GM21367 (cell line): ENCODE measurements around the gene ZNF488.
A peak's percentile ranks its signal among the peaks of the same experiment; 100 is the strongest.
"Not testable (repeated sequence)": the region's sequence is repeated elsewhere in the genome, so short reads cannot be mapped to it uniquely, and the experiment has no call there.

Experiments
- ATAC-seq: cut with Tn5 transposase; IDR thresholded peaks from one replicate; pipeline ENCODE4 v1.9.1; 2021; ENCODE audit not compliant: unreplicated experiment

Gene ZNF488

DNA sequence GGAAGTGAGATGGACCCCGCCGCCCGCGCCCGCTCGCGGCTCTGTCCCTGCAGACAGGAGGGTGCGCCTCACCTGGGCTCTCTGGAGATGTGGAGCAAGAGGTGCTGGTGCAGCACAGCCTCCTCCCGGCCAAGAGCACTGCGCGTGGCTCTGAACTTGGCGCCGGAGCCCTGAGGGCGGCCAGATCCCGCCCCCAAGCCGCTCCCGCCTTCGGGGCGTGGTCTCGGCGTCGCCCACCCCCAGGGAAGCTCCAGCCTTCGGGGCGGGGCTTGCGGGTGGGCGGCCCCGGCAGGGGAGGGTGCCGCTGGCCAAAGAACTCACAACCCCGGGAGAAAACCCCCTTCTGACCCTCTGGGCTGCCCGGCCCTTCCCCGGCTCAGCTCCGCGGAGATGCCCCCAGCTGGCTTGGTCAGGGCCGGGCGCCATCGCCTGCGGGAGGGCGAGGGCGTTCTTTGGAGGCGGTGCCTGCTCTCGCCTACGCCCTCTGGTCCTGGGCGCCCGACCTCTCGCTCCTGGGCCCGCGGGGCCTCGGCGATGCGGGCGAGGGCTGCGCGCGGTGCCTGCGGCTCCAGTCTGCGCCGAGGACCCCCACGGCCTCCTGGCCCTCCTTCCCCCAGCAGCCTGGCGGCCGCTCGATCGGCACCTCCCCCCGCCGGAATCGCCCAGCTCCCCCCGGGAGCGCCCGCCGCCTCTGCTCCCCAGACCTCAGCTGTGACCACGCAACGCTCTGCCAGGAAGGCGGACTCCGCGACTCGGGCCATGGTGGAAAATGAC is at the start of gene ZNF488:
TSS of gene ZNF488 (minus strand) at position 146 of the 774 bp plus-strand sequence. CDS start 15,464 bp downstream, outside the sequence.
- peak; percentile 89 for ATAC-seq

GRCh38 chr10:47425813-47426419 is 41.8 kb upstream of the ZNF488 start:
- ATAC-seq = no peak

DNA sequence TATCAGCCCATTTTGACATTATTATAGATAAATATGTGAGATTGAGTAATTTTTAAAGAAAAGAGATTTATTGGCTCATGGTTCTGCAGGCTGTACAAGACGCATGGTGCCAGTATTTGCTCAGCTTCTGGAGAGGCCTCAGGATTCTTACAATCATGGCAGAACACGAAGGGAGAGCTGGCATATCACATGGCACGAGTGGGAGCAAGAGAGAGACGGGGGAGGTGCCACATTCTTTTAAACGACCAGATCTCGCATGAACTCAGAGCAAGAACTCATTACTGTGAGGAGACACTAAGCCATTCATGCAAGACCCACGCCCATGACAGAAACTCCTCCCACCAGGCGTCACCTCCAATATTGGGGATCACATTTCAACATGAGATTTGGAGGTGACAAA is 40.1 kb upstream of the ZNF488 start:
- ATAC-seq = no peak

DNA sequence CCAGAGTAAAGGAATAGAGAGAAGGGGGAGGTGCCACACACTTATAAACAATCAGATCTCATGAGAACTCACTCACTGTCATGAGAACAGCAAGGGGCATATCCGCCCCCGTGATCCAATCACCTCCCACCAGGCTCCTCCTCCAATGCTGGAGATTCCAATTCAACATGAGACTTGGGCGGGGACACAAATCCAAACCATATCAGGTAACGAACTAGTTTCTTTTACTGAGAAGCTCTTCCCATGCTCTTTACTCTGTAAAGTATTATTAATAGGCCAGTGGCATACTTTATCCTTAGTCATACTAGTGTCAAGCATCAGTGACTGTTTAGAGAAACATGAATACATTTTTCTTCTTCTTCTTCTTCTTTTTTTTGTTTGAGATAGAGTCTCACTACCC is 39.4 kb upstream of the ZNF488 start:
- no peak for ATAC-seq

DNA sequence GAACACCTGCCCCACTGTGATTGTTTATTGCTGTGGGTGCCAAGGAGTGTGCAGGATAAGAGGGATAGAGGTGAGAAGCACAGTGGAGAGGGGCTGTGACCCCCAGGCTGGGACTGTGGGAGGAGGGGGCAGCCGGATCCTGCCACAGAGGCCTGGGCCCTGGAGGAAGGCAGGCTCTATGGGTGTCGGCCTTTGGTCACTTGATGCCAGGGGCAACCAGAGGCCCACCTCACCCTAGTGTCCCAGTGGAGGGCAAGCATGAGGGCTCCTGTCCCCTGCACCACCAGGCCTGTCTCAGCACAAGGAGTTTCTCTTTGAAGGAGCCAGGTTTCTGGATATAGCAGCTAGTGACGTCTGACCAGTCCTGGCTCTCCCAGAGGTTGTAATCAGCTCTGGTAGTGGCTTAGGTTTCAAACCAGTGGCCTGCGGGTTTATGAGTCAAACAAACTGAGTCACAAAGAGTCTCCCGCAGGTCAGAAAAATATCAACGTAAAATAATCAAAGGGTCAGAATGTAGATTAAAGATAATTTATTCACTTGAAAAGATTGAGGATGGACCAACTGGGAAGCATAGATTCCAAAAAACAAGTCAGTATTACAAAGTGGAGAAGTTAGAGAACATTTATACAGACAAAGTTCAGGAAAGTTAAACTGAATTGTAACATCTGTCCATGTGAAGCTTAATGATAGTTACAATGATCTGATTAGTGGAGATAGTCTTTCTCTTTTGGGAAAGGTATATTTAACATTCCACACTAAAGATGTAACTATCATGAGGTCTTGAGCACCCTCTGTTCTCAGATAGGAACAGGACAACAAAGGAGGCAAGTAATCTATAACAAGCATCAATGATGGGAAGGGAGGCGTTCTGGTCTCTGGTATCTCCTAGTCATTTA is 37.2 kb upstream of the ZNF488 start:
- no peak for ATAC-seq

DNA sequence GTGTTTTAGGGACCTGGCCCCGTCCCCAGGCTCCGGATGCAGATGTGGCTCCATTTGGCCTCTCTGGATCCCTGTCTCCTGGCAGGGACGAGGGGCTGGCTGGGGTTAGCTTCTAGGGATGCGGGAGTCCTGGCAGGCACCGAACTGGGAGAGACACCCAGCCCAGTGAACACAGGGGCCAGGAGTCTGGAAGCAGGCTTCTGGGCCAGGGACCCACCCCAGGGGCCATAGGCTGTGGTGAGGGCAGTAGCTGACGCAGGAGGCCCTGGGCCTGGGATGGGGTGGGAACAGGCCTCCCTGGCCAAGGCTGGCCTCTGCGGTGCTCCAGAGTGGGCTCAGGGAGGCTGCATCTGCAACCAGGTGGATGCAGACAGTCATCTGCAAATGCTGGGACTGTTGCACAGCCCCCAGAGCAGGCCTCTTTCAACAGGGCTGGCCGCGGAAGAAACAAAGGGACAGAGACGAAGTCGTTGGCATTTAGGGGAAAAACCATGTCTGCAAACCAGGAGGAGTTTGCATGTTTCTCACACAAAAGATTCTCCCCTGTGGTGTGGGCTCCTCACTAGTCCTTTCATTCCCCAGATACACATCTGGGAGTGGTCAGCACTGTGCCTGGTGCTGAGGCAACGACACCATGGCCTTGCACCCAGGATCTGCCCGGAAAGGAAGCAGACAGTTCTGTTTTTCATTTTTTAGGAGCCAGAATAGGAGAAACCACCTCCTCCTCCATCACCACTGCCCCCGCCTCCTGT is 36.4 kb upstream of the ZNF488 start:
- ATAC-seq = no peak

GRCh38 chr10:47419421-47419820 is 35.3 kb upstream of the ZNF488 start:
- ATAC-seq = no peak

DNA sequence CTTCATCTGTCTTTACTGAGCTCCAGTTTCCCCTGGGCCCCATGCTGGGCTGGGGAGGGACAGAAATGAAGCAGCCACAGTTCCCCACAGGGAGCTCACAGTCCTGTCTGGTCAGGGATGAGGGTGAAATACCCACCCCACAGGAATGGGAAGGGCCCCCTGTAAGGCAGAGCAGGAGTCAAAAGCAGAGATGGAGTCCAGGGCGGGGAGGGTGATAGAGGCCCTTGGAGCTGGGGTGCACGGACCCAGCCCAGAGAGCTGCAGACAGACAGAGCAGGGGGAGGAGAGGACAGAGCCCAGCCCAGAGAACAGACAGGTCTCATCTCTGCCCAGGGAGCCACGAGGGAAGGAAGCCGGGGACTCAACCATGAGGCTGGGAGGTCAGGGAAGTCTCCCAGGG is 34.9 kb upstream of the ZNF488 start:
- ATAC-seq = no peak

DNA sequence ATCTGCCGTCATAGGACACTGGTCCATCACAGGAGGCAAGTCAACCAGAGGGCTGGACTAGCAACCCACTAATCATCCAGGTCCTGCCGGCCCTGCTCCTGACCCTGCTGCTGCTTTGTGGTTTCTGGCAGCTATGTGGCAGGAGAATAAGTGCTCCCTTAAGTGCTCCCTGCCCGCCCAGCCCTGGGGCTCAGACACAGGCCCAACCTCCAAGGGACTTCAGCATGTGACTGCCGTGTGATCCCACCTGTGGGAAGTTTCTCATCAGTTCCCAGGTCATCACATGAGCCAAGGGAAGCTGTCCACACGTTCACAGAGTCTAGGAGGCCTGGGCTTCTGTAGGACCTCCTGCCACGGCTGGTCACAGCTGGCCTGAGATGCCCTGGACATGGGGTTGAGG is 34.2 kb upstream of the ZNF488 start:
- no peak for ATAC-seq

DNA sequence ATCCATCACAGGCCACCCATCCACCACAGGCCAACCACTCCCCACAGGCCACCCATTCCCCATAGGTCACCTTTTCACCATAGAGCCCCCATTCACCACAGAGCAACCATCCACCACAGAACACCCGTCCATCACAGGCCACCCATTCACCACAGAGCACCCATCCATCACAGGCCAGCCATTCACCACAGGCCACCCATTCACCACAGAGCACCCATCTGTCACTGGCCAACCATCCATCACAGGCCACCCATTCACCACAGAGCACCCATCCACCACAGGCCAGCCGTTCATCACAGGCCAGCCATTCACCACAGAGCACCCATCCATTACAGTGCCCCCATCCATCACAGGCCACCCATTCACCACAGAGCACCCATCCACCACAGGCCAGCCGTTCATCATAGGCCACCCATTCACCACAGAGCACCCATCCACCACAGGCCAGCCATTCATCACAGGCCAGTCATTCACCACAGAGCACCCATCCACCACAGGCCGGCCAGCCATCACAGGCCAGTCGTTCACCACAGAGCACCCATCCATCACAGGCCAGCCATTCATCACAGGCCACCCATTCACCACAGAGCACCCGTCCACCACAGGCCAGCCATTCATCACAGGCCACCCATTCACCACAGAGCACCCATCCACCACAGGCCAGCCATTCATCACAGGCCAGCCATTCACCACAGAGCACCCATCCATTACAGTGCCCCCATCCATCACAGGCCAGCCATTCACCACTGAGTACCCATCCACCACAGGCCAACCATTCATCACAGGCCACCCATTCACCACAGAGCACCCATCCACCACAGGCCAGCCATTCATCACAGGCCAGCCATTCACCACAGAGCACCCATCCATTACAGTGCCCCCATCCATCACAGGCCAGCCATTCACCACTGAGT is 32.5 kb upstream of the ZNF488 start:
- not testable (repeated sequence) for ATAC-seq

DNA sequence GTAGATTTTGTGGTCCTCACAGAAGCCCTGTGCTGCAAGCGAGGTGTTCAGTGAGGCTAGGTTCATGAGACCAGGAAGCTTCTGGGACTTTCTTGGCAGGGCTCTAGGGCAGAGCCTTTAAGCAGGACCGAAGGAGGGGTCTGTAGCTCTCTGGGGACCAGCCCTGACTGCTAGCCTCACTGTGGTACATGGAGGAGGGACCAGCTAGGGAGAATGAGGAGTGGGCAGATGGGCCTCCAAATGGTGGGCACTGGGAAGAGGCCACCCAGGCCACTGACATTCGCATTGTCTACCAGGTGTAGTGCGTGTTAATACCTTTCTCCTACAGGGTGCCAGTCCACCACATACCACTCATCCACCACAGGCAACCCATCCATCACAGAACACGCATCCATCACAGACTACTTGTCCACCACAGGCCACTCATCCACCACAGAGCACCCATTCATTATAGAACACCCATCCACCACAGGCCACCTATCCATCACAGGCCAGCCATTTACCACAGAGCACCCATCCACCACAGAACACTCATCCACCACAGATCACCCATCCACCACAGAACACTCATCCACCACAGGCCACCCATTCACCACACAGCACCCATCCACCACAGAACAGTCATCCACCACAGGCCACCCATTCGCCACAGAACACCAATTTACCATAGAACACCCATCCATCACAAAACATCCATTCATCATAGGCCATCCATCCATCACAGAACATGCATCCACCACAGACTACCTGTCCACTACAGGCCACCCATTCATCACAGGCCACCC is 31.6 kb upstream of the ZNF488 start:
- ATAC-seq = no peak

GRCh38 chr10:47414752-47415519 is 30.8 kb upstream of the ZNF488 start:
- no peak for ATAC-seq

DNA sequence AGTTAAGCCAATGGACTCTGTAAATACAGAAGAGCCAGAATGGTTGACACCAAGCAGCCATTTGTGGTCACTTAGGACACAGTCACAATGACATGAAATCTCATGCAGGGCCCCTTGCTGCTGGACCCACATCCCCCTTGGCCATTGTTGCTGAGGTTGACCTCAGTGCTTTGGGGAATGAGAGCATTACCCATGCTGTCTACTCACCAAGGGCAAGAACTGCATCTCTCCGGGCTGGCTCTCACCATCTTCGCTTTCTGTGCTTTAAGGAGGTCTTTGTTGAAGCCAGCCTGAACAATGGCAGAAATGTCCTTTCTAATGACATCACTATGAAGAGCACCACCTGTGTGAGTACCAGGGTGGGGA is 30.1 kb upstream of the ZNF488 start:
- ATAC-seq = no peak

DNA sequence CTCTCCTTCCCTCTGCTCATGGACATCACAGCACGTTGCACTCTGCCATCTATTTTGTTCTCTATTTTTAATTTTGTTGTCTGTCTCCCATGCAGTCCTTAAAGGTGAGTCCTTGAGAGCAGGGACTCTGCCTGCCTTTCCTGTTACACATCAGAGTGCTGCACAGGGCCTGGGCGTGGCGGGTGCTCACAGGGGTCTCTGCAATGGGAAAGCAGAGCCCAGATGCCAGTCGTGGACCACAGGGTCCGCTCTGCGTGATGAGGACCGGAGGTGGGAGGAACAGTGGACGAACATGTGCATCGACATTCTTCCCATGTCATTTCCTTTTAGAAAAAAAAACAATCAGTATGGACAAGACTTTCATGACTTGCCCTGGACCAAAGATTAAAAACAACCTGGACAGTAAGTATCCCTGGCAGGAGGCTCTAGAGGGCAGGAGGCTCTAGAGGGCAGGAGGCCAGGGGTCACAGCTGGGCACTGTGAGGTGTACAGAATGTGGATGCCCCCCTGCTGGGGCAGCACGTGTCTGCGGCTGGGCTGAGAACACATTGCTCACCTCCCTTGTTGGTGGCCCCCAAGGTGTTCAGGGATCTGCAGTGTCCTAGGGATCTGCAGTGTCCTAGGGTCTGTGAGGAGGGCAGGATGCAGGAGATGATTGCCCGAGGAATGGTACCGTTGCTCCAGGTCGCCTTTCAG is 29.6 kb upstream of the ZNF488 start:
- no peak for ATAC-seq

DNA sequence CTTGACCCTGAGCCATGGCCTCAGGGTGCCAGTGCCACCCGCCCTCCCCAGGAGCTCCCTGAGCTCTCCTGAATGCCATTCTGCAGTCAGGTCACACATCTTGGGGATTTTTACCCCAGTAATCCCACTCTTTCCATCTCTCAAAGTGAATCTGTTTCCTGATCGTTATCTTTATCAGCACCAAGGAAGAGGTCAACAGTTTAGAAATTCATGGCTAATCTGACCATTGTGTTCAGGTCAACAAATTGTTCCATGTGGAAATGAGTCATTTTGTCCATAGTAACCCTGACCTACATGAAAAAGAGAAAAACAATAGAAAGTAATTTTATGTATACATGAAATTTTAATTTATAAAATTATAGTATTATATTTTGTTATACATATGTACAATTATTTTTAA is 28.8 kb upstream of the ZNF488 start:
- no peak for ATAC-seq

- no peak for ATAC-seq
Observed at GRCh38 chr10:47412177-47412730, 28.2 kb upstream of the ZNF488 start.

DNA sequence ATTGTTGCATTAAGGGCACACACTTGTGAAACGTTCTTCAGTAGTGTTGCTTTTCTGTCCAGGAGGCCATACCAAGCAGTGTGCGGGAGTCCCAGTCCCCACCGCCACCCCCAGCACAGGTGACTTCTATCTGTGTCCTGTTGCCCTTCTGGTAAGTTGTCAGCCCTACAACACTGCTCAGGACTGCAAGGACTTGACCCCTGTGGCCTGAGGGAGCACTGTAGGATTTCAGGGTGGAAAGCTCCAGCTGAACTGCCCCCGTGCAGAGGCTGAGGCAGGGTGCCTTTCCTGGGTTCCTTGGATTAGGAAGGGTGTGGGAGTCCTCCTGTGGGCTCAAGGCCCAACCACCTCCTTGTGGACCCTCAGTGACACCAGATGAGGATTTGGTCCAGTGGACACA is 26.8 kb upstream of the ZNF488 start:
- no peak for ATAC-seq

GRCh38 chr10:47410271-47410670 is 26.2 kb upstream of the ZNF488 start:
- ATAC-seq = no peak
